Measurements from ENCODE around the gene ANKRD33.
A peak's percentile ranks its signal among the peaks of the same experiment; 100 is the strongest.
"Not testable (repeated sequence)": the region's sequence is repeated elsewhere in the genome, so short reads cannot be mapped to it uniquely, and the experiment has no call there.

Gene ANKRD33

GRCh38 chr12:51879102-51879501 is 8.8 kb upstream of the ANKRD33 start:
- DNase-seq (ENCODE audit: low read depth in 2 of 2) = no peak

DNA sequence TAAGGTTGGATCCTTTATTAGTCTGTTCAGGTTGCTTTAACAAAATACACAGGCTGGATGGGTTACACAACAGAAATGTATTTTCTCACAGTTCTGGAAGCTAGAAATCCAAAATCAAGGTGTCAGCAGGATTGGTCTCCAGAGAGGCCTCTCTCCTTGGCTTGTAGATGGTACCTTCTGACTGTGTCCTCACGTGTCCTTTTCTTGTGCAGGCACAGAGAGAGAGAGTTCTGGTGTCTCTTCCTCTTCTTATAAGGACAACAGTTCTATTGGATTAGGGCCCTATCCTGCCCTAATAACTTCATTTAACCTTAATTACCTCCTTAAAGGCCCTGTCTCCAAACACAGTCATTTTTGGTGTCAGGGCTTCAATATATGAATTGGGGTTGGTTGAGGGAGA is 4.6 kb upstream of the ANKRD33 start:
- no peak for DNase-seq (ENCODE audit: low read depth in 2 of 2)

DNA sequence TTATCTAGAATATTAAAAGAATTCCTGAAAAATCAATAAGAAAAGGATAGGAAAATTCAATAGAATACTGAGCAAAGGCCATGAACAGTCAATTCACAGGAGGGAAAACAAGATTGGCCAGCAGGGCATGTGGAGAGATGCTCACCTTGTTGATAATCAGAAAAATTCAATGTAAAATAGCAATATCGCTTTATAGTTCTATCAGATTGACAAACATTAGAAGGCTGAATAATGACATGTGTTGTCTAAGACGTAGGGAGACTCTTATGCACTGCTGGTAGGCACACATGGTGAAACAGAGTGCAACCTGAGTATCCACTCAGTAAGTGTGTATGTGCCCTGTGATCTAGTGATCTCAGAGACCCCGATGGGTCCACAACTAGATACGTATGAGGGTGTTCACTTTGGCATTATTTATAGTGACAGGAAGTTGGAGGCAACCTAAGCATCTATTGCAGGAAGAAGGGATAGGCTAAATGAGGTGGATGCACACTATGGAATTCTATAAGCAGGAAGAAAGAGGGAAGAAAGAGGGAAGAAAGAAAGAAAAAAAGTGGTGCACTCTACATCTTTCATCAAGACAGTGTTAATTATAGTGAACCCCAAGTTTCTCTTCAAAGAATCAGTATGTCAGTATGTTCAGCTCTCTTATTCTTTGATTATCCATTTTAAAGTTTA is 3.8 kb upstream of the ANKRD33 start:
- no peak for DNase-seq (ENCODE audit: low read depth in 2 of 2)

- no peak for DNase-seq (ENCODE audit: low read depth in 2 of 2)
Observed at GRCh38 chr12:51884676-51885229, 3.1 kb upstream of the ANKRD33 start.

GRCh38 chr12:51885294-51886020 is 2.4 kb upstream of the ANKRD33 start:
- DNase-seq (ENCODE audit: low read depth in 2 of 2) = not testable (repeated sequence)

GRCh38 chr12:51886021-51886710 is 1.7 kb upstream of the ANKRD33 start:
- DNase-seq (ENCODE audit: low read depth in 2 of 2) = peak; percentile 81 to 83

- no peak for DNase-seq (ENCODE audit: low read depth in 2 of 2)
Observed at GRCh38 chr12:51888316-51889215, 663 bp downstream of the ANKRD33 start.

GRCh38 chr12:51889216-51890132 is 1.6 kb downstream of the ANKRD33 start:
- no peak for DNase-seq (ENCODE audit: low read depth in 2 of 2)

- DNase-seq (ENCODE audit: low read depth in 2 of 2) = no peak
Observed at GRCh38 chr12:51890133-51890464, 2.2 kb downstream of the ANKRD33 start.

GRCh38 chr12:51890511-51891171 is 2.7 kb downstream of the ANKRD33 start:
- no peak for DNase-seq (ENCODE audit: low read depth in 2 of 2)

GRCh38 chr12:51891843-51892242 is 3.9 kb downstream of the ANKRD33 start:
- DNase-seq (ENCODE audit: low read depth in 2 of 2) = no peak

GRCh38 chr12:51893786-51894185 is 5.9 kb downstream of the ANKRD33 start:
- no peak for DNase-seq (ENCODE audit: low read depth in 2 of 2)

DNA sequence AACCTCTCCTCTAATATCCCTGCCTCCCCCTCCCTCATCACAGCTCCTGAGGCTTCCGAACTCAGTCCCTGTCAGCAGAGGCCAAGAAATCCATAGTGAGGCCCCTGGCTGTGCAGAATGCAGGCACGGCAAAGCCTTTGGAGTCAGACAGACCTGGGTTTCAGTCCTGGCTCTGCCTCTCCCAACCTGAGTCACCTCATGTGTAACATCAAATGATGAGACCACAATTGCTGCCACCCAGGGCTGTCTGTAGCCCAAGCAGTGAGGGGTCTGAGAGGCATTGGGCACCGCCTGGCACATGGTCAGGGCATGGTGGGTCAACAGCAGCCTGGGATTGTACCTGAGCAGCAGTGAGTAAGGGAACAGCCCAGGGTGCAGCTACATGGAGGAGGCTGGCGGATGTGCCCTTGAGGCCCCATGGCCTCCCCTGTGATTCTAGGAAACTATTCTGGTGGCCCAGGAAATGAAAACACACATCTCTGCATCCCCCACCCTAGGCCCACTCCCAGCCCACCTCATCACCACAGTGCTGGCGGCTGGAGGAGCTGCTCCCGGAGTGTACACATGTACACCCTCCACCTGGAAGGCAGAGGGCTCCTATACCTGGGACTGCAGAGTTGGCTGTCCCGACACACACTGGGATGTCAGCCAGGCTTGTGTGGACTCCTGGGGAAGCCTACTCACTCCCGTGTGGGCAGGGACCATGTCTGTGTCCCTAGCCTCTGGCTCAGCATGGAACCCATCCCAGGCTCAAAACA is 7.7 kb downstream of the ANKRD33 start:
- no peak for DNase-seq (ENCODE audit: low read depth in 2 of 2)

GRCh38 chr12:51896236-51896635 is 8.3 kb downstream of the ANKRD33 start:
- DNase-seq (ENCODE audit: low read depth in 2 of 2) = no peak

DNA sequence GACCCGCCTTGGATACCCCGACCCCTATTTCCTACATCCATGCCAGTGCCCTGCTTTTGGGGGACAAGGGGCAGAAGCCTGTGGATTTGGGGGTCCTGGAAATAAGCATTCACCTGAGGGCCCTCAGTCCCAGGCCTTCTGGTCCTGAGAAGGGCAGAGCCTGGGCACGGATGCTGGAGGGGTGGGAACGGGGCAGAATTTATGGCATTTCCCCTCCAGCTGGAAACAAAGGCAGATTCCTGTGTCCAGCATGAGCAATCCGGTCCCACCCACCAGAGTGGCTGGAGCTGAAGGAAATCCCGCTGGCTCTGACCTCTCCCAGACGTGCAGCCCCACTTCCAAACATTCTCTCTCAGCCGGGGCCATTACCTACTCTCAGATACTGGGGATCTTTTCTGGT is 9.3 kb downstream of the ANKRD33 start:
- no peak for DNase-seq (ENCODE audit: low read depth in 2 of 2)

- DNase-seq (ENCODE audit: low read depth in 2 of 2) = no peak
Observed at GRCh38 chr12:51898506-51898905, 10.6 kb downstream of the ANKRD33 start.

- no peak for DNase-seq (ENCODE audit: low read depth in 2 of 2)
Observed at GRCh38 chr12:51898937-51899336, 11.0 kb downstream of the ANKRD33 start.

- DNase-seq (ENCODE audit: low read depth in 2 of 2) = no peak
Observed at GRCh38 chr12:51900323-51900889, 12.5 kb downstream of the ANKRD33 start.

Data from fibroblast of skin of left biceps (primary cell).